Right atrium auricular region (tissue), 2 donors: ENCODE measurements around the gene MAU2. TPM values are rescaled to one million over a fixed set of nuclear protein-coding genes. Genes with fewer than 3 reads are reported as not detected.

Experiments used
- DNase-seq: peaks from one replicate; pipeline ENCODE4 v3.0.0-alpha.2; 2019; ENCODE audit warnings: low spot score
- H3K27ac ChIP-seq, 2 donors: fragments of 200-600 bp; sonication (generic); 1 replicate in 1 of 2; 2 replicates in 1 of 2; pipeline ENCODE4 v1.5.1; 2016 to 2019
- H3K27me3 ChIP-seq, 2 donors: fragments of 200-600 bp; sonication (generic); one replicate each; pipeline versions ENCODE4 v1.5.1 to v1.6.0; 2017 to 2019
- H3K36me3 ChIP-seq: fragments of 200-600 bp; sonication (generic); one replicate; pipeline ENCODE4 v1.5.1; 2016
- H3K4me1 ChIP-seq, 2 donors: fragments of 200-600 bp; sonication (generic); one replicate each; pipeline versions ENCODE4 v1.5.1 to v1.6.0; 2017 to 2019
- H3K4me3 ChIP-seq, 2 donors: fragments of 200-600 bp; sonication (generic); 1 replicate in 1 of 2; 2 replicates in 1 of 2; pipeline ENCODE4 v1.5.1; 2017 to 2019; ENCODE audit warnings: mild to moderate bottlenecking in 1 of 2, moderate library complexity in 1 of 2
- H3K9me3 ChIP-seq, 2 donors: fragments of 200-600 bp; sonication (generic); one replicate each; pipeline ENCODE4 v1.5.1; 2019
- CTCF ChIP-seq, 2 donors: fragments of 200-600 bp; sonication (generic); IDR thresholded peaks; one replicate each; pipeline ENCODE4 v1.5.1; 2019; ENCODE audit warnings: antibody characterized with exemption in 2 of 2
- total RNA-seq, 2 donors: library from RNA; depleted of rRNA; stranded (reverse); fragments of >200 nt; gene quantifications; one replicate each; pipeline ENCODE4 v1.1.0, GENCODE V29; 2016

Gene MAU2
- total RNA-seq, 2 donors from 2014 or later = 22.1 to 31.3 TPM

GRCh38 chr19:19336597-19336996, 16.0 kb downstream of the MAU2 start:
- no peak for DNase-seq
- H3K27ac ChIP-seq = no peak overlapping the region
- H3K9me3 ChIP-seq = no peaks in the 10 kb centered on the region
- TF ChIP-seq CTCF (IDR thresholded peaks at IDR 0.05) = no peak
- no peaks in the 10 kb centered on the region for H3K27me3 ChIP-seq
- H3K4me3 ChIP-seq = no peak overlapping the region
- H3K36me3 ChIP-seq = peaks cover 60% of the 10 kb centered on the region
- no peaks in the 10 kb centered on the region for H3K4me1 ChIP-seq

GRCh38 chr19:19337120-19337519, 16.5 kb downstream of the MAU2 start:
- Histone ChIP-seq H3K27ac (no peak overlapping the region), H3K9me3 (no peaks in the 10 kb centered on the region), H3K36me3 (peaks cover 63% of the 10 kb centered on the region), H3K27me3 (no peaks in the 10 kb centered on the region), H3K4me3 (no peak overlapping the region), H3K4me1 (no peaks in the 10 kb centered on the region)
- TF ChIP-seq CTCF (IDR thresholded peaks at IDR 0.05) = no peak
- DNase-seq = no peak

- peaks cover 73% of the 10 kb centered on the region for H3K36me3 ChIP-seq
- H3K27me3 ChIP-seq = no peaks in the 10 kb centered on the region
- H3K4me1 ChIP-seq = no peaks in the 10 kb centered on the region
- DNase-seq = no peak
- H3K27ac ChIP-seq = no peak overlapping the region
- no peaks in the 10 kb centered on the region for H3K9me3 ChIP-seq
- H3K4me3 ChIP-seq = no peak overlapping the region
- no peak for TF ChIP-seq CTCF (IDR thresholded peaks at IDR 0.05)
These were observed 17.5 kb downstream of the MAU2 start for GRCh38 chr19:19338082-19338481.

GRCh38 chr19:19341026-19341425, 20.4 kb downstream of the MAU2 start:
- no peak for TF ChIP-seq CTCF (IDR thresholded peaks at IDR 0.05)
- H3K36me3 ChIP-seq = peaks cover 96% of the 10 kb centered on the region
- H3K27ac ChIP-seq = no peak overlapping the region
- H3K4me3 ChIP-seq = no peak overlapping the region
- no peak for DNase-seq
- no peaks in the 10 kb centered on the region for H3K9me3 ChIP-seq
- H3K27me3 ChIP-seq = no peaks in the 10 kb centered on the region
- no peaks in the 10 kb centered on the region for H3K4me1 ChIP-seq

GRCh38 chr19:19342086-19343015, 21.7 kb downstream of the MAU2 start:
- Histone ChIP-seq H3K4me3 (no peak overlapping the region), H3K36me3 (peaks cover 95% of the 10 kb centered on the region), H3K27me3 (no peaks in the 10 kb centered on the region), H3K9me3 (no peaks in the 10 kb centered on the region), H3K4me1 (no peaks in the 10 kb centered on the region), H3K27ac (no peak overlapping the region)
- DNase-seq = no peak
- peak; percentile 74 to 82 for TF ChIP-seq CTCF (IDR thresholded peaks at IDR 0.05)
